Skeletal muscle satellite cell (primary cell): ENCODE results near the gene SEC14L2. TPM values are rescaled to one million over a fixed set of nuclear protein-coding genes. Genes with fewer than 3 reads are reported as not detected.

Experiments used
- H3K27me3 ChIP-seq: 2 replicates; pipeline ENCODE4 v1.7.0; 2013; ENCODE audit warnings: low read length; ENCODE audit not compliant: control insufficient read depth, insufficient read depth
- H3K36me3 ChIP-seq: 2 replicates; pipeline ENCODE4 v1.7.0; 2013; ENCODE audit warnings: mild to moderate bottlenecking, control low read depth, low read length; ENCODE audit not compliant: insufficient read depth
- H3K4me1 ChIP-seq: 2 replicates; pipeline ENCODE4 v1.7.0; 2013; ENCODE audit warnings: low read length; ENCODE audit not compliant: control insufficient read depth, insufficient read depth
- H3K4me2 ChIP-seq: 2 replicates; pipeline ENCODE4 v1.7.0; 2013; ENCODE audit warnings: mild to moderate bottlenecking, low read length
- H3K4me3 ChIP-seq: 2 replicates; pipeline ENCODE4 v1.7.0; 2013; ENCODE audit warnings: low read length
- H3K9ac ChIP-seq: 2 replicates; pipeline ENCODE4 v1.7.0; 2013; ENCODE audit warnings: mild to moderate bottlenecking, low read depth, low read length, moderate library complexity
- H3K9me3 ChIP-seq: replicated peaks from 2 replicates; pipeline ENCODE4 v1.7.0; 2013; ENCODE audit warnings: mild to moderate bottlenecking, control low read depth, low read length
- total RNA-seq: library from RNA; depleted of rRNA; stranded (reverse); fragments of >200 nt; gene quantifications from 2 replicates; pipeline ENCODE4 v1.2.3, GENCODE V29; 2012; rRNA removed

SEC14L2 gene
- total RNA-seq, result 24.6 and 33.9 TPM in 2 replicates

- peak within 1 kb of the TSS; percentile 96 for H3K4me2 ChIP-seq
- peaks cover 17% of the 10 kb centered on the region for H3K36me3 ChIP-seq
- peaks cover 30% of the 10 kb centered on the region for H3K4me1 ChIP-seq
- no peaks in the 10 kb centered on the region for H3K9me3 ChIP-seq
- H3K9ac ChIP-seq, result peak within 1 kb of the TSS; percentile 87
- no peaks in the 10 kb centered on the region for H3K27me3 ChIP-seq
- peak within 1 kb of the TSS; percentile 89 for H3K4me3 ChIP-seq
Observed at GRCh38 chr22:30396871-30397655, at the start of gene SEC14L2. Gene SEC14L2, plus strand, starts transcription at chr22:30397018. Its CDS starts 99 bp downstream, at chr22:30397117.

- Histone ChIP-seq H3K9ac (no peak overlapping the region), H3K27me3 (no peaks in the 10 kb centered on the region), H3K36me3 (peaks cover 86% of the 10 kb centered on the region), H3K4me1 (no peaks in the 10 kb centered on the region), H3K4me2 (no peak overlapping the region), H3K9me3 (no peaks in the 10 kb centered on the region), H3K4me3 (no peak overlapping the region)
Observed at GRCh38 chr22:30347255-30347892, 49.4 kb upstream of the SEC14L2 start.

GRCh38 chr22:30348404-30348803, 48.4 kb upstream of the SEC14L2 start:
- Histone ChIP-seq H3K9me3 (no peaks in the 10 kb centered on the region), H3K9ac (no peak overlapping the region), H3K4me1 (no peaks in the 10 kb centered on the region), H3K4me3 (no peak overlapping the region), H3K36me3 (peaks cover 83% of the 10 kb centered on the region), H3K4me2 (no peak overlapping the region), H3K27me3 (no peaks in the 10 kb centered on the region)

GRCh38 chr22:30348809-30349208, 48.0 kb upstream of the SEC14L2 start:
- no peak overlapping the region for H3K9ac ChIP-seq
- H3K27me3 ChIP-seq, result no peaks in the 10 kb centered on the region
- peaks cover 81% of the 10 kb centered on the region for H3K36me3 ChIP-seq
- no peaks in the 10 kb centered on the region for H3K9me3 ChIP-seq
- no peak overlapping the region for H3K4me3 ChIP-seq
- peaks cover under 1% of the 10 kb centered on the region for H3K4me1 ChIP-seq
- no peak overlapping the region for H3K4me2 ChIP-seq

GRCh38 chr22:30351226-30351625, 45.6 kb upstream of the SEC14L2 start:
- no peaks in the 10 kb centered on the region for H3K9me3 ChIP-seq
- H3K27me3 ChIP-seq, result no peaks in the 10 kb centered on the region
- no peak overlapping the region for H3K4me2 ChIP-seq
- H3K4me3 ChIP-seq, result no peak overlapping the region
- H3K9ac ChIP-seq, result no peak overlapping the region
- peaks cover 21% of the 10 kb centered on the region for H3K4me1 ChIP-seq
- H3K36me3 ChIP-seq, result peaks cover 61% of the 10 kb centered on the region

GRCh38 chr22:30354644-30355043, 42.2 kb upstream of the SEC14L2 start:
- peak overlapping the region; percentile 99 for H3K4me2 ChIP-seq
- no peaks in the 10 kb centered on the region for H3K27me3 ChIP-seq
- H3K4me3 ChIP-seq, result no peak overlapping the region
- H3K36me3 ChIP-seq, result peaks cover 38% of the 10 kb centered on the region
- no peaks in the 10 kb centered on the region for H3K9me3 ChIP-seq
- peaks cover 21% of the 10 kb centered on the region for H3K4me1 ChIP-seq
- H3K9ac ChIP-seq, result peak overlapping the region; percentile 95

- peak within 1 kb of the TSS; percentile 92 for H3K4me3 ChIP-seq
- H3K4me1 ChIP-seq, result peaks cover 21% of the 10 kb centered on the region
Observed at GRCh38 chr22:30356449-30357235, 40.2 kb upstream of the SEC14L2 start, which contains the start of the genes CCDC157 and SF3A1. Gene CCDC157, plus strand, starts transcription at chr22:30357007. Its CDS starts 8,994 bp downstream, at chr22:30366001. Gene SF3A1, minus strand, starts transcription at chr22:30356894. Its CDS starts 102 bp downstream, at chr22:30356792.

GRCh38 chr22:30357236-30357570, 39.6 kb upstream of the SEC14L2 start:
- peak overlapping the region; percentile 95 for H3K9ac ChIP-seq
- no peaks in the 10 kb centered on the region for H3K9me3 ChIP-seq
- no peaks in the 10 kb centered on the region for H3K27me3 ChIP-seq
- H3K4me1 ChIP-seq, result peaks cover 21% of the 10 kb centered on the region
- H3K4me2 ChIP-seq, result peak overlapping the region; percentile 99
- H3K36me3 ChIP-seq, result peaks cover 16% of the 10 kb centered on the region
- peak overlapping the region; percentile 92 for H3K4me3 ChIP-seq

More at GRCh38 chr22:30356449-30357235, 40.2 kb upstream of the SEC14L2 start, which contains the start of the genes CCDC157 and SF3A1:
- Histone ChIP-seq H3K4me2 (peak within 1 kb of the TSS; percentile 99), H3K9me3 (no peaks in the 10 kb centered on the region), H3K36me3 (peaks cover 21% of the 10 kb centered on the region), H3K9ac (peak within 1 kb of the TSS; percentile 95), H3K27me3 (no peaks in the 10 kb centered on the region)

GRCh38 chr22:30357650-30358215, 39.1 kb upstream of the SEC14L2 start:
- no peaks in the 10 kb centered on the region for H3K27me3 ChIP-seq
- H3K9ac ChIP-seq, result no peak overlapping the region
- H3K4me1 ChIP-seq, result peaks cover 21% of the 10 kb centered on the region
- peaks cover 10% of the 10 kb centered on the region for H3K36me3 ChIP-seq
- H3K9me3 ChIP-seq, result no peaks in the 10 kb centered on the region
- peak overlapping the region; percentile 99 for H3K4me2 ChIP-seq
- H3K4me3 ChIP-seq, result peak overlapping the region; percentile 92

GRCh38 chr22:30358541-30358940, 38.3 kb upstream of the SEC14L2 start:
- no peak overlapping the region for H3K9ac ChIP-seq
- peaks cover 21% of the 10 kb centered on the region for H3K4me1 ChIP-seq
- H3K9me3 ChIP-seq, result no peaks in the 10 kb centered on the region
- no peak overlapping the region for H3K4me2 ChIP-seq
- H3K4me3 ChIP-seq, result no peak overlapping the region
- H3K27me3 ChIP-seq, result no peaks in the 10 kb centered on the region
- peaks cover 7% of the 10 kb centered on the region for H3K36me3 ChIP-seq
